COLO668 (cell line): ENCODE results near the gene SLC25A11.
"Not testable (repeated sequence)": the region's sequence is repeated elsewhere in the genome, so short reads cannot be mapped to it uniquely, and the experiment has no call there.

Experiments
- DNase-seq: peaks from one replicate; lab custom pipeline; 2025; ENCODE audit not compliant: unreplicated experiment; lab: John Stamatoyannopoulos, UW

SLC25A11 gene

DNA sequence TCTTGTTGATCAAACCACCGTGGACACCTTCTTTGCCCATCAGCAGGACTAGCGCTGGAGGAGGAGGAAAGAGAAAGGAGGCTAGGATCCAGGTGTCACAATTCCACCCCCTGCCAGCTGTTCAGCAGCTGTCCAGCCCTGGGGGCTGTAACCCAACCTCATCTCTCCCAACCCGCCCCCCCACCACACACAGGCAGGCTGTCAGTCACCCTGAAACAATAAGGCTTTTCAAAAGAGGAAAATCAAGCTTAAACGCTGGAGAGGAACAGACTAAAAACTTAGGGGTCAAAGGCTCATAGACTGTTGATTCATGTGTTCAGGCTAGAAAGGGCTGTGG lies 6.1 kb upstream of the SLC25A11 start:
- peak; percentile 9 for DNase-seq

DNA sequence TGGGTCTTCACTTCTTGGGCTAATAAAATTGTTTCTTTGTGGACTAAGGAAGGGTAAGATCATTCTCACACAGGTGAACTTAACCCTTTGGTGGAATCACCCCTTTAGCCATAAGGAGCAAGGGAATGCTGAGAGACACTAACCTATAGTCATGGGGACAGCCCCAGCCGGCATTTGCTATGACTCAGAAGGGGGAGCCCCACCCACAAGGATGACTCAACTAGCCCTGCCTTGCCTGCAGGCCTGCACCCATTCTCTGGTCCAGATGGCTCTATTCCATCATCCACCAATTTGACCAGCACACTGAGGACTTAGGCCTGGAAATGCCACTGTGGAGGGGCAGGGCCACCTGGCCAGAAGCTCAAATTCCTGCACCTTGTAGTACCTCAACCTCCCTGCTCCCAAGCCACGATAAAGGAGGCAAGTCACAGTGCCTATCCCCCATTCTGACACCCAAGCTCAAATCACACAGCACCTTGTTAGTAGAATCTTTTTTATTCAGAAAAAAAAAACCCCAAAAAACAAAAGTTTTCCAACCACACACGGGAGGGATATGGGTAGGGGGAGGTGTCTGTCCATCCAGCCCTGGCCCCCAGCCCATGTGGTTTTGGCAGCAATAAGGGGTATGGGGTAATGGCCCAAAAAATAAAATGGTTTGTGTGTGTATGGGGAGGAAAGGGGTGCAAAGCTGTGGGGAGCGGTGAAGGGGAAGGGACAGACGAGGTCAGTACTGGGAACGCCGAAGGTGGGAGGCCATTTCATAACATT lies 5.5 kb upstream of the SLC25A11 start:
- DNase-seq, result peak; percentile 49

- no peak for DNase-seq
These were observed 4.8 kb upstream of the SLC25A11 start for GRCh38 chr17:4944554-4945175.

- no peak for DNase-seq
These were observed 4.3 kb upstream of the SLC25A11 start for GRCh38 chr17:4944163-4944553.

GRCh38 chr17:4942760-4943508 lies 3.1 kb upstream of the SLC25A11 start:
- no peak for DNase-seq

GRCh38 chr17:4941319-4941610 lies 1.4 kb upstream of the SLC25A11 start:
- no peak for DNase-seq

DNA sequence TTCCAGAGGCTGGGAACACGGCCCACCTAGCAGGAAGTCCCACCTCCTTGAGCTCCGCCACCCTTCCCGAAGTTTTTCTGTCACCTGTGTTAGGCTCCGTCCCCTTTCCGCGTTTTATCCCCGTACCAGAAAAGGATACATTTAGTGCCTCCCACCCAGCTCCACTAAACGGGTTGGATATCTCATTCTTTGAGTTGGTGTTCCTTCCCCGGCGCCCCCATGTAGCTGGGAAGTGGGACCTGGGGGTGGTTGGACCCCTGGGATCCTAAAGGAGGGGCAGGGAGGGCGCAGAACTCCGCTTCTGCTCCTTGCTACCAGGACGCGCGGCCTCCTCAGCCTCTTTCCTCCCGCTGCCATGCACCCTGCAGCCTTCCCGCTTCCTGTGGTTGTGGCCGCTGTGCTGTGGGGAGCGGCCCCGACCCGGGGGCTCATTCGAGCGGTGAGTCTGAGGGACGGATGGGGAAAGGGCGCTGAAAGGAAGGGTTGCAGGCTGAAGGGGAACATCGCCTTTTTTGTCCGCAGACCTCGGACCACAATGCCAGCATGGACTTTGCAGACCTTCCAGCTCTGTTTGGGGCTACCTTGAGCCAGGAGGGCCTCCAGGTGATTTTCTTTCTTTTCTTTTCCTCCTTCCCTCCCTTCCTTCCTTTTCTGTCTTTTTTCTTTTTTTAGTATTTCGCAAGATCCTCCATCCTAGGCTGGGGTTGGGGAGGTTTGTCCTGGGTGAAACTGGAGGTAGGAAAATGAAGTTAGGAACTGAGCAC lies 891 bp upstream of the SLC25A11 start:
- peak; percentile 25 for DNase-seq

GRCh38 chr17:4939546-4939795 lies 375 bp downstream of the SLC25A11 start:
- peak; percentile 14 for DNase-seq

- peak; percentile 13 for DNase-seq
These were observed 929 bp downstream of the SLC25A11 start for GRCh38 chr17:4938688-4939545.

DNA sequence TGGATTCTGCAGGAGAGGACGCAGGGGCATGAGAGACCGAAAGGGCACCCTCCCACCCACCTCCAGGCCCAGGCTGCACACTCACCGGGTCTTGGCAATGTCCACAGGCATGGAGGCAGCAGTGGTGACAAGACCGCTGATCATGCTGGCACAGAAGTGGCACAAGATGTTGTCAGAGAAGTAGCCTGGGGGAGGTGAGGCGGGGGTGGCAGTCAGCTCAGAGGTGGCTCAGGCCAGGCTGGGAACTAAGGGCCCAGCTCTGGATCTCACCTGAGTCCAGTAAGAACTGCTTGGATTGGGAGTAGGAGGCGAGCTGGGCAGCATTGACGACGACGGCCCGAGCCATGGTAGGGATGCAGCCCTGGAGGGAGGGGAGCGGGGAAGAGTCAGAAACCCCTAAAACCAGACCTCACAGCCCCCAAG lies 1.8 kb downstream of the SLC25A11 start:
- no peak for DNase-seq

DNA sequence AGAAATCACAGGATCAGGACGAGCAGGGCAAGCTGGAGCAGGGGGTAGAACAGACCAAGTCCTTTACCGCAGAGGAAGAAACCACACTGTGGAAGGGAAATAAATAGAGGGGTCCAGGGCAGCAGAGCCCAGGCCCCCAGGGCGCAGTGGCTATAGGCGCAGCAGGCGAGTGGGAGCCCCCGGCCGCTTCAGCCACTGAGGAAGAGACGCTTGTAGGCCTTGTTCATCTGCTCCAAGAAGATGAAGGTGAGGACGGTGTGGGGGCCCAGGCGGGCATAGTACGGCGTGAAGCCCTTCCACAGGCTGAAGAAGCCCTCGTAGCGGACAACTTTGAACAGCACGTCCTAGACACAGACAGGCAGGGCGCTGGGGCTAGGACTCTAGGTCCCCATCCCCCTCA lies 2.3 kb downstream of the SLC25A11 start:
- DNase-seq, result no peak

- DNase-seq, result no peak
These were observed 3.4 kb downstream of the SLC25A11 start for GRCh38 chr17:4936436-4936835.

DNA sequence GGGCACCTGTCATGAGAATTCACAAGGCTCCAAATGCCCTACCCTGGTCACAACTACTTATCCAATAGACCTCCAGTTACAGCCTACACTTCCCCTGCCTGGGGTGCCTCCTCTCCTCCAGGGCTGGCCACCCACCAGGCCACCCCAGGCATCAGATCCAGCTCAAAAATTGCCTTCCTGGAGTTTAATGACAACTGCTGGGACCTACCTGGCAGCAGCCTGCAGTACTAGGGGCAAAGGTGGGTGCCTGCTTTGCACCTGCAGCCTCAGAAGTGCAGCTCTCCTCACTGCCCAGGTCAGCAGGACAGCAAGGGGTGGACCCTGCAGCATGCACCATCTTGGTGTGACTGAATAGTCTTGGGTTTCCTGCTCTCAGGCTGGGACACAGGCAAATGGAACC lies 4.2 kb downstream of the SLC25A11 start:
- DNase-seq, result no peak

DNA sequence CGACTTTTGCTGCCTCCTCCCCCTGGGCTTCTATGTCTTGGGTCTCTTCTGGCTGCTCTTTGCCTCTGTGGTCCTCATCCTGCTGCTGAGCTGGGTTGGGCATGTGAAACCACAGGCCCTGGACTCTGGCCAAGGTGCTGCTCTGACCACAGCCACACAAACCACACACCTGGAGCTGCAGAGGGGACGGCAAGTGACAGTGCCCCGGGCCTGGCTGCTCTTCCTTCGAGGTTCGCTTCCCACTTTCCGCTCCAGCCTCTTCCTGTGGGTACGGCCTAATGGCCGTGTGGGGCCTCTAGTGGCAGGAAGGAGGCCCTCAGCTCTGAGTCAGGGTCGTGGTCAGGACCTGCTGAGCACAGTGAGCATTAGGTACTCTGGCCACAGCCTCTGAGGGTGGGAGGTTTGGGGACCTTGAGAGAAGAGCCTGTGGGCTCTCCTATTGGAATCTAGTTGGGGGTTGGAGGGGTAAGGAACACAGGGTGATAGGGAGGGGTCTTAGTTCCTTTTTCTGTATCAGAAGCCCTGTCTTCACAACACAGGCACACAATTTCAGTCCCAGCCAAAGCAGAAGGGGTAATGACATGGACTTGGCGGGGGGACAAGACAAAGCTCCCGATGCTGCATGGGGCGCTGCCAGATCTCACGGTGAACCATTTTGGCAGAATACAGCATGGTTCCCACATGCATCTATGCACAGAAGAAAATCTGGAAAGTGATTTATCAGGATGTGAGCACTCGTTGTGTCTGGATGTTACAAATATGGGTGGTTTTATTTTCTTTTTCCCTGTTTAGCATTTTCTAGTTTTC lies 5.5 kb downstream of the SLC25A11 start:
- peak; percentile 30 for DNase-seq

- DNase-seq, result no peak
These were observed 6.2 kb downstream of the SLC25A11 start for GRCh38 chr17:4933646-4934045.

- no peak for DNase-seq
These were observed 7.1 kb downstream of the SLC25A11 start for GRCh38 chr17:4932756-4933155.

DNA sequence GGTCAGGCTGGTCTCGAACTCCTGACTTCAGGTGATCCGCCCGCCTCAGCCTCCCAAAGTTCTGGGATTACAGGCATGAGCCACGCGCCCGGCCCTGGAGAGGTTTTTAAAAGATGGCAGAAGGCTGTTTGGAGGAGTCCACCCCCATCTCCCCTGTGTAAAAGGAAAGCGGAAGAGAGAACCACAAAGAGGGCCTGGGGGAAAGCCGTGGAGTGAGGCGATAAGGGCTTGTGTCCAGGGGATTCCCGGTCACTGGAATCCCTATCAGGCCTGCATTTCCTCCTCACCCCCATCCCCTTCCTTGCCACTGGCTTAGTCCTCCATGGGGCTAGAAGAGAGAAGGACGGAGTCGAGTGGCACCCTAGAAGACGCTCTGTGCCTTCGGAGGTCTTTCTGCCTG lies 7.9 kb downstream of the SLC25A11 start, which contains the start of gene GP1BA:
GP1BA (plus strand) TSS at position 315 of the 400 bp plus-strand sequence. CDS start 328 bp downstream, outside the sequence.
- no peak for DNase-seq

- DNase-seq, result no peak
These were observed 11.0 kb downstream of the SLC25A11 start for GRCh38 chr17:4928881-4929280.

- not testable (repeated sequence) for DNase-seq
These were observed 13.1 kb downstream of the SLC25A11 start for GRCh38 chr17:4926577-4927335.
